ENCODE results near the gene PHF1.

DNA sequence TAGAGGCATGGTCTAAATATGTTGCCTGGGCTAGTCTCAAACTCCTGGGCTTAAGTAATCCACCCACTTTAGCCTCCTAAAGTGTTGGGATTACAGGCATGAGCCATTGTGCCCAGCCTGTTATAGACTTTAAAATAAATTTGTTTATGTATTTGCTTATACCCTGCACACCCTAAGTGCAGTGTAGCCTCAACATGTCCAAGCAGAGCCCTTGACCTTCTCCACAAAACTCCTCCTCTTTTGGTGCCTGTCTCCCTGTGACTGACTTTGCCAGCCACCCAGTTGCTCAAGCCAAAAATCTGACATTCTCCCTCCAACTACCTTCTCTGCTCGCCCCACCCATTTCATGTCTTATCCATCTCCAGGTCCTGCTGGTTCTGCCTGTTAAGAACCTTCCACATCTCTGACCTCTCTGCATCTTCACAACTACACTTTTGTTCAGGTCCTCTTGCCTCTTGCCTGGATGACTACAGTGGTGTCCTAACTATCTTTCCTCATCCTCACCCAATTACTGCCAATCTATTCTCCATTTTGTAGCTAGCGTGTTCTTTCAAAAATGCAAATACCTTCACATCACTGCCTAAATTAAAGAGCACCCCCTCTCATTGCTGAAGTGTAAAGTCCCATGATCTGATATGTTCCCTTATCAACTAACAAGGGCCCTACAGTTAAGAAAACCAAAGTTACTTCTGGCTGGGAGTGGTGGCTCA lies 30.4 kb upstream of the PHF1 start:
- TF ChIP-seq CTCF (IDR thresholded peaks at IDR 0.05) (no peak), POLR2A (IDR thresholded peaks at IDR 0.05) (no peak), EP300 (IDR thresholded peaks at IDR 0.05) (no peak)

Measured in tibial nerve (tissue), 4 donors.